G401.6 (cell line): ENCODE results near the gene MAP3K14.
"Not testable (repeated sequence)": the region's sequence is repeated elsewhere in the genome, so short reads cannot be mapped to it uniquely, and the experiment has no call there.

Source experiments
- FAIRE-seq: peaks from 2 replicates; lab custom pipeline; 2012; peaks lifted over from hg19 to GRCh38; lab: Jason Lieb, UNC

MAP3K14 gene

GRCh38 chr17:45316434-45317110, at the start of gene MAP3K14:
MAP3K14 (minus strand) TSS chr17:45317020; CDS start chr17:45290745, 26,275 bp downstream.
- no peak for FAIRE-seq

- no peak for FAIRE-seq
Measured at GRCh38 chr17:45366049-45366448, 49.2 kb upstream of the MAP3K14 start.

GRCh38 chr17:45364531-45365390, 47.9 kb upstream of the MAP3K14 start:
- no peak for FAIRE-seq

GRCh38 chr17:45363498-45363897, 46.7 kb upstream of the MAP3K14 start:
- no peak for FAIRE-seq

- no peak for FAIRE-seq
Measured at GRCh38 chr17:45361976-45362375, 45.2 kb upstream of the MAP3K14 start.

GRCh38 chr17:45361451-45361850, 44.6 kb upstream of the MAP3K14 start:
- FAIRE-seq, result no peak

GRCh38 chr17:45357364-45357997, 40.7 kb upstream of the MAP3K14 start:
- no peak for FAIRE-seq

GRCh38 chr17:45355087-45355486, 38.3 kb upstream of the MAP3K14 start:
- no peak for FAIRE-seq

GRCh38 chr17:45353043-45353442, 36.2 kb upstream of the MAP3K14 start:
- FAIRE-seq, result no peak

GRCh38 chr17:45351831-45352230, 35.0 kb upstream of the MAP3K14 start:
- FAIRE-seq, result no peak

GRCh38 chr17:45347444-45347843, 30.6 kb upstream of the MAP3K14 start:
- no peak for FAIRE-seq

GRCh38 chr17:45346216-45347015, 29.6 kb upstream of the MAP3K14 start:
- FAIRE-seq, result no peak

- FAIRE-seq, result no peak
Measured at GRCh38 chr17:45345554-45346215, 28.9 kb upstream of the MAP3K14 start.

GRCh38 chr17:45345246-45345553, 28.4 kb upstream of the MAP3K14 start:
- FAIRE-seq, result no peak

- FAIRE-seq, result not testable (repeated sequence)
Measured at GRCh38 chr17:45343967-45344664, 27.3 kb upstream of the MAP3K14 start.

GRCh38 chr17:45342871-45343526, 26.2 kb upstream of the MAP3K14 start:
- FAIRE-seq, result no peak

- no peak for FAIRE-seq
Measured at GRCh38 chr17:45342306-45342705, 25.5 kb upstream of the MAP3K14 start.

- FAIRE-seq, result peak; percentile 91
Measured at GRCh38 chr17:45341533-45342158, 24.8 kb upstream of the MAP3K14 start.

GRCh38 chr17:45339646-45340605, 23.1 kb upstream of the MAP3K14 start:
- FAIRE-seq, result no peak
